IPS DF 4.7 (cell line): Measurements from ENCODE around the gene ITPKA.

Experiments
- DNase-seq: peaks from one replicate; pipeline ENCODE4 v3.0.0-alpha.2; 2013; ENCODE audit warnings: low spot score; ENCODE audit errors: extremely low read depth

The ITPKA gene

DNA sequence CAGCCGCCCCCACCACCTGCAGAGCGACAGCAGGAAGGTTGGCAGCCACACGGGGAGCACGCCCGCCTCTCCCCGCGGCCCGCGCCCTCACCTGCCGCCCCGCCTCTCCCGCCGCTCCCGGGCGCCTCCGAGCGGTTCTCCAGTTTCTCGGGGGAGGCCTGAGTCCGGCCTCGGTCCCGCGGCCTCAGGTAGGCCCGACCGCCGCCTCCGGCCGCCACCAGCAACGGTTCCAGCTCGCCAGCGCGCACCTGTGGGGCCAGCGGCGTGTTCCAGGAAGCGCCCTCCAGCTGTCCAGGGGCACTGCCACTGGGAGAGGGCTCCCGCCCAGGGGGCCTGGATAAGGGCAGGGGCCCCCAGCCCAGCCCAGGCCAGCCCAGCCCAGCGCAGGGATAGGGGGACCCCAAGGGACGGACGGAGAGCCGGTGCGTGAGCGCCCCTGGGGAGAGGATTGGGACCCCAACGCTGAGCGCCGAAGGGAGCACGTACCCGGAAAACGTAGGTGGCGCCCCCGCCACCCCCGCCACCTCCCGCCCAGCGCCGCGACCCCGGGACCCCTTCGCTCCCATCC, 17.7 kb downstream of the ITPKA start:
- no peak for DNase-seq

GRCh38 chr15:41511899-41512369, 18.3 kb downstream of the ITPKA start:
- DNase-seq, result no peak

DNA sequence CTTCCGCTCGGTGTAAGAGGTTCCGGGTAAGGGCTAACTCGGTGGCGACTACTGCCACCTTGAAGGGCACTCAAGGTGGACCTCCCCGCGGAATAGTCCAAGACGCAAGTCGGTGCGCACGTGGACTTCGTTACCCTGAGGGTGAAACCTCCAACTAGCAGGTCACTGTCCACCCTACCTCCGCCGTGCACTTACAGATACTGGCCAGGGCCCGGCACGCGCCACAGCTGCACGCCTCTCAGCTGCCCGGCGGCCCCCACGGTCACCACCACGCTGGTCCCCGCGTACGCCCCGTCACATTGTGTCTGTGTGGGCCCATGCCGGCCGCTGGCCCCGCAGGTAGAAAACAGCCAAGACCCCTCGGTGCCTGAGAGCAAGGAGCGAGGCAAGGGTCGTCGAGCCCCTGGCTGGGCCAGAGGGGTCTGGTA, 18.9 kb downstream of the ITPKA start:
- no peak for DNase-seq

GRCh38 chr15:41512940-41513505, 19.3 kb downstream of the ITPKA start:
- no peak for DNase-seq

GRCh38 chr15:41513506-41514227, 20.0 kb downstream of the ITPKA start, which contains the start of gene LTK:
Gene LTK, minus strand, starts transcription at chr15:41513827. Its CDS starts 118 bp downstream, at chr15:41513709.
- DNase-seq, result no peak

DNA sequence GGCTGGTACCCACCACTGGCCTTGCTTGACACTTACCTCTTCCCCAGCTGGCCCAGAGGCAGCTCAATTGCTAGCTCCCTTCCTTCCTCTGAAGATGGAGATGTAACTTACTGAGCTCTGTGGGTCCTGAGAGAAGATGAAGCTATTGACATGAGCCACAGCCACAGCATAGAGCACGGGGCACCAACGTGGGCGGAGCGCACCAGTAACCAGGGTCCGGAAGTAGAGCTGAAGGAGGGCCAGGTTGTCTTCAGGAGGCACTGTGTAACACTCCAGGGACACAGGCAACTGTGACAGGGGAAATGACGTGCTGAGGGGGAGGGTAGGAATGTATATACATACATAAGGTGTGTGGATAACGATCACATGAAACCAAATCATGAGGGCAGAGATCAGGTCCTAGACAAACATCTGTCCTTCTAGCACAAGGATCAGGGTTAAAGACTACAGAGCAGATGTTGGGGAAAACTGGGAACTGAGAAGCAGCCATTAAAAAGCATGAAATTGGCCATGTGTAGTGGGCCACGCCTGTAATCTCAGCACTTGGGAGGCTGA, 24.3 kb downstream of the ITPKA start:
- DNase-seq, result no peak

DNA sequence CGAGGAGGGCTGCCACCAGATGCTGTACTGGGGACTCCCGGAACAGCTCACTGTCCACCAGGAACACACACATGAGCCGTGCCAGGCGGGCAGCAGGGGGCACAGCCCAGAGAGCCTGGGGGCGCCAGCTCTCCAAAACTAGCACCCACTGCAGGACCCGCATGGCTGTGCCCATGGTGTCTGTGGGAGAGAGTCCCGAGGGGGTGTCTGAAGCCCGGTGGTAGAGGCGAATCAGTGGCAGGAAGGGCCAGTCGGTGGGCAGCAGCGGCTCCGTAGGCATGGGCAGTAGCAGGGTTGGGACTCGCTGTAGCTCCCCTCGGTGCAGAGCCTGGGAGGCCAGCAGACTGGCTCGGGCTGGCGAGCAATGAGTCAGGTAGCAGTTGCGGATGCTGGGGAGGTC, 27.0 kb downstream of the ITPKA start:
- no peak for DNase-seq

- no peak for DNase-seq
These were observed 27.9 kb downstream of the ITPKA start for GRCh38 chr15:41521614-41522013.

GRCh38 chr15:41523097-41523496, 29.4 kb downstream of the ITPKA start:
- DNase-seq, result no peak

DNA sequence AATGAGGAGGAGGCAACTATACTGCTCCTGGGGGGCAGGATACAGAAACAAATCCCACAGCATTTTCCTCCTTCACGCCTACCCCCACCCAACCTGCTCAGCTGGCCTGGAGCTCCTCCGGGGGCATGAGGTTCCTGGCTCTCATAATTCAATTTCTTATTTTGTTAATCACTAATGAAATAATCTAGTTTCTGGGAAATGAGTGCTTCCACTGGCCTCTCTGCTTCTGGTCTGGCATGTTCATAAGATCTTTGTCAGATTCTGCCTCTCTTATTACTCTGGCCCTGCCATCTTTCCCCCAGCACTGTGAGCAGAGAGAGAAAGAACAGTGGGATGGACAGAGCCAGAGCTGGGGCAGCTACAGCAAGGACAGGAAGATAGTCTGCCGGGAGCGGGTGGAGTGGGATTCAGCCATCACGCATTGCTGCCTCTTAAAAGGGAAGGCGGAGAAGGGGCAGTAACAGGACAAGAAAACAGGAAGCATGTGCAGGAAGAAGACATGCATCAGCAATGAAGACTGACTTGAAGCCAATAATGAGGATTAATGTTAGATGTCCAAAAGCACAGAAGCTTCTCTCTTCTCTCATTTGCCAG, 36.8 kb downstream of the ITPKA start:
- no peak for DNase-seq

DNA sequence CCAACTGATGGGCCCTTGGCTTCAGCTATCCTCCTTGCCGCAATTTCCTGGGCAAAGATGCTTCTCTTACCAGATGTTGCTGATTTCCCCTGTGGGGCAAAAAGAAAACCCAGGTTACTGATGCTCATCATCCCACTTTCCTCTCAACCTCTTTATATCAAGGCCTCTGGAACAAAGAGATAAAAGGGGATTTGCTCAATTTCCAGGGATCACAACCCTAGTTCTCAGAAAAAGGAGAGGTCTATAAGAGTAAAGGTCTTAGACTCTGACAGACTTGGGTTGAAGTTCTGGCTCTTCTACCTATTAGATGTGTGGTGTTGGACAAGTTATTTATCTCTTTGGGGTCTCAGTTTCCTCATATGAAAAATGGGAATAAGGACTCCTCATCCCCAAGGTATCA, 41.9 kb downstream of the ITPKA start:
- DNase-seq, result no peak

GRCh38 chr15:41536866-41537265, 43.2 kb downstream of the ITPKA start:
- DNase-seq, result no peak

- no peak for DNase-seq
These were observed 49.8 kb downstream of the ITPKA start for GRCh38 chr15:41543521-41543870.

GRCh38 chr15:41544650-41545015, 51.0 kb downstream of the ITPKA start:
- no peak for DNase-seq

DNA sequence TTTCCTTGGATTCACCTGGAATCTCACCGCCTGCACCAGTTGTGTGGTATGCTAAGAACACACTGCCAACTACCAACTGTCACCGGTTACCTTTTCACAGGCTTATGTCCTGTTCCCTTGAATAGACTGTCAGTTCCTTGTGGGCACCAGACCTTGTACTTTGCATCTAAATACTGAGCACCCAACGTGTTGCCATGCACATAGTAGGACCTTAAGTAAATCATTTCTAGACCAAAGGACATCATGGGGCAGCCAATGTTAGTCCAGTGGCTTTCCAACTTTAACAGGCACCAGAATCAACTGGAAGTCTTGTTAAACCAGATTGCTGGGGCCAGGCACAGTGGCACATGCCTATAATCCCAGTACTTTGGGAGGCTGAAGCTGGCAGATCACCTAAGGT, 51.5 kb downstream of the ITPKA start:
- no peak for DNase-seq

GRCh38 chr15:41546851-41547786, 53.4 kb downstream of the ITPKA start:
- no peak for DNase-seq

GRCh38 chr15:41550066-41550775, 56.5 kb downstream of the ITPKA start:
- no peak for DNase-seq
